ENCODE data around the gene NXT1.
"Not testable (repeated sequence)": the region's sequence is repeated elsewhere in the genome, so short reads cannot be mapped to it uniquely, and the experiment has no call there.

Gene NXT1

DNA sequence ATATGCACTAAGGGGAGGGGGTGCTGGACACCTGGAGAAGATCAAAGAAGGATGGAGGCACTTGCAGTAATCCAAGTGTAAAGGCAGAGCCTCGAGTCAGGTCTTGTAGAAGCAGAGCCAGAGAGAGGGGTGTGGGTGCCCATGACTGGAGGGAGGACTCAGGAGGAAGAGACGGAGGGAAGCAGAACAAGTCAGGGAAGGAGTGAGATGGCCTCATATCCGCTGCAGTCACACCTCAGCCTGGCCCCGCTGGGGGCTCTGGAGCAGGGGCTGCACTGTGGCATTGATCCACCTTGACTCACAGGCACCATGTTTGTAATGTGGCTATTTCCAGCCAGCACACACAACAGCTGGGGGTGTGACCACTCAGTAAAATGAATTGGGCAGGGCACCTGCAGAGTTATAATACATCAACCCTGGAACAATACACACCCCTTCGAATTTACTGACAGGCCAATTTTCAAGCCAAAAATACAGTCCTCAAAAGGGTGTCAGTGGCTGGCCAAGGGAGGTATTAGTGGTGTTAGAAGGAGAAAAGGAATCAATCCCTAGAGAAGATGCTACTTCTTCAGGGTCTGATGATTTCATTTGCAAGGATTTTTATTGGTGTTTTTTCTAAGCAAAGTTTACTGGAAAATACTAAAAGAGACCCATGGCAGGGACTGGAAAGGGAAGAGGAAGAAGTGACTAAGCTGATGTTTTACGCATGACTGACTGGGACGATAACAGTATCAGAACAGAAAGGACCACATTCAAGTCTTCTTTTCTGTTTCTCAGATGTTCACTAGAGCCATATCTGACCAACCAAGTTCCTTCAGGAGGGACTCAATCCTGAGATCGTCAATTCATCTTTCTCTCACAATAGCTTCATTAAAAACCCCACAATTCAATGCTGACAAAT is 18.9 kb upstream of the NXT1 start:
- DNase-seq (ENCODE audit: low read depth in 2 of 2), result no peak

DNA sequence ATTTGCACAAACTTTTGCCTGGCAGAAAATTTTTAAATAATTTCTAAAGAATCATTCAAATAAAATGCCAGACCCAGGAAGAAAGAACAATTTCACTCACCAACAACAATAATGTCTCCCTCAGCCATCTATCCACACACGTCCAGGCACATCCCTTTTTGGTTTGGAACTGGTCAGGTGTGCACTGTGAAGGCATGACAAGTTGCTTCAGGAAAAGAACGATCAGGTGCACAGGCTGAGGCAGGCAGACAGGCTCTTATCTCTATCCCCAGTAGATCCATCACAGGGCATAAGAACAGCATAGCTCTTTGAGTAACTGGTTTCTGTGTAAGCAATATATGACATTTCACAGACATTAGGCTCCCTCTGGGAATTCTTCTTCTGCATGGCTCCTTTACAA is 18.1 kb upstream of the NXT1 start:
- no peak for DNase-seq (ENCODE audit: low read depth in 2 of 2)

DNA sequence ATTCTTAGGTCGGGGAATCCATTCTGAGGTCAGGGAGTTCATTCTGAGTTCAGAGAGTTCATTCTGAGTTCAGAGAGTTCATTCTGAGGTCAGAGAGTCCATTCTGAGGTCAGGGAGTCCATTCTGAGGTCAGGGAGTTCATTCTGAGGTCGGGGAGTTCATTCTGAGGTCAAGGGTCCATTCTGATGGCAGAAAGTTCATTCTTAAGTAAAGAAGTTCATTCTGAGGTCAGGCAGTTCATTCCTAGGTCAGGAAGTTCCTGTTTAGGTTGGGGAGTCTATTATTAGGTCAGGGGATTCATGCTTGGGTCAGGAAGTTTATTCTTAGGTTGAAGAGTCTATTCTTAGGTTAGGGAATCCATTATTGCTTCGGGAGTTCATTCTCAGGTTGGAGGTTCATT is 16.5 kb upstream of the NXT1 start:
- DNase-seq (ENCODE audit: low read depth in 2 of 2), result no peak

DNA sequence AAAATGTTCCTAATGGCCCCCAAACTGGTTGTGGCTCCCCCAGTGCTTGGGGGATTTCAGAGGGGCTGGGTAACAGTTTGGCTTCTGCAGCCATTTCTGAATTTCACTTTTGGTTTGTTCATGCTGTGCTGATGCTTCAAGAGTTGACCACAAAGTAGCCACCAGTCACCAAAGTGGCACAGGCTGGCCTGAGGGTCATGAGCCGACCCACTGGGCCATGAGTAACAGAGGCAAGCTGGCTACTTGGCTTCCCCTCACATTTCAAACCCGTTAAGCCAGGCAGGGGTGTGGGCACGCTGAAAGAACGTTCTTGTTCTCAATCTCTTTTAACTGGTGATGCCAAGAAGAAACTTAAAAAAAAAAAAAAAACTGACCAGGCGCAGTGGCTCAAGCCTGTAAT is 15.1 kb upstream of the NXT1 start:
- no peak for DNase-seq (ENCODE audit: low read depth in 2 of 2)

DNA sequence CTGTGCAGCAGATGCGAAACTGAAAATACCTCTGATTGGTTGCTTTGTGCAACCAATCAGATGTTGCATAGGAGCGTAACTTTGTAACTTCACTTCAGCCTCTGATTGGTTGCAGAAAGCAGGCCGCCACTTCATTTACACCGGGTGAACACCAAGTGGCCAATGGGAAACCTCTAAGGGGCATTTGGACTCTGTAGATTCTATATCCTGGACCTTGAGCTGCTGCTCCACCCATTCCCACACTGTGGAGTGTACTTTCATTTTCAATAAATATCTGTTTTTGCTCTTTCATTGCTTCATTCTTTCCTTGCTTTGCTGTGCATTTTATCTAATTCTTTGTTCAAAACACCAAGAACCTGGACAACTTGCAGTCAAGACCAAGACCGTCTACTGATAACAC is 14.1 kb upstream of the NXT1 start:
- DNase-seq (ENCODE audit: low read depth in 2 of 2), result no peak

DNA sequence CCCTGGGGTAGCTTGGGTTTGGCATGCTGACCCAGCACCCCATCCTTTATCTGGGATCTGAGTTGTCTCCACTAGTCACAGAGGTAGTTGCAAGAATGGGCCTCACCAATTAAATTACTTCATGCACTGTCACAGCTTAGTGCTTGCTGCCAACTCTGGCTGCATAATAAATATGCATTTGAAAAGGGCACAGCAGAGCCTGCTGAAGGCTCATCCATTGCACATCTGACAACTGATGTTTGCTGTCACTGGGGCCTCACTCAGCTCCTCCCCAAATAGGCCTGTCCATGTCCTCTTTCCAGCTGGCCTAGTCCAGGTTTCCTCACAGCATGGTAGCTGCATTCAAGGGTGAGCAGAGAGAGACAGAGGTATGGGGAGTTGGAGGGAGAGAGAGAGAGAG is 13.3 kb upstream of the NXT1 start:
- DNase-seq (ENCODE audit: low read depth in 2 of 2), result no peak

DNA sequence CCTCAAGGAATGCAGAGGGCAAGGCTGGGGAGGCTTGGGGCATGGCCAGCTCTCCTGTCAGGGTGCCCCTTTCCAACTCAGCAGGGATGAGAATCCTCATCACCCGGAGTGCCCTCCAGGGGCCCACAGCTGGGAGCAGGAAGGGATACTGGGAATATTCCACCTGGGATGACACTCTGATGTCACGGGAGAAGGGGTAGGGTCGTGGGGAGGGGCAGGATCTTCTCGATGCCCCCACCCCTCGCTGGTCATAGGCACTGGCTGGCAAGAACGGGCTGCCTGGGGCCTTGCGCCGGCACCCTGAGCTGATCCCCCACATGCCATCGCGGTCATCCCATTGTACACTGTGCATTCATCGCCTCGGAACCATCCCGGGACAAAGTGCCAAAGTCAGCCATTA is 10.6 kb upstream of the NXT1 start:
- no peak for DNase-seq (ENCODE audit: low read depth in 2 of 2)

DNA sequence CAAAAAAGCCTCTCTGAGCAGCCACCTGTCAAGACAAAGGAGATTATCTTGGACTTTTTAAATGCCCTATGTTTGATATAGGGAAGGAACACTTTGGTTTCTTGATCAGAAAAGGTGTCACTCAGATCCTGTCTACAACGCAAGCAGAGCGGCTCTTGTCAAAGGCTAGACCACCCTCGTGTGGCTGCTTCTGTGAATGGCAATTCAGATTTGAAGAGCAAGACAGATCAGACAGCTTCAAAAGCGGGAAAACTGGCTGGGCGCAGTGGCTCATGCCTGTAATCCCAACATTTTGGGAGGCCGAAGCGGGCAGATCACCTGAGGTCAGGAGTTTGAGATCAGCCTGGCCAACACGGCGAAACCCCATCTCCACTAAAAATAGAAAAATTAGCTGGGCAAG is 10.1 kb upstream of the NXT1 start:
- no peak for DNase-seq (ENCODE audit: low read depth in 2 of 2)

DNA sequence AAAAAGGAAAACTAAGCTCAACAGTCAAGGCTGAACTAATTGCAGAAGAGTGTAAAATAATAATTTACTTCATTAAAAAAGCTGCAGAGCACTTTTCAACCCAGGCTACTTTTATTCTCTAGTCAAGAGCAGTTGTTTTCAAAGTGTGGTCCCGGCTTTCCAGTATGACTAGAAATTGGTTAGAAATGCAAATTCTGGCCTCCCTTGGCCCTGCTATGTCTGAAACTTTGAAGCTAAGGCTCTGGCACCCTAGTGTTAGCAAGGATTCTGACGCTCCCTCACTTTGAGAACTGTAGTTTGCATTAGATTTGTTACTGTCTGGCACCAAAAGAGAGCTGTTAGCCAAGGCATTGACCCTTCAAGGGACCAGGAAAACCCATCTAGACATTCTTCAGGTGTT is 9.5 kb upstream of the NXT1 start:
- no peak for DNase-seq (ENCODE audit: low read depth in 2 of 2)

DNA sequence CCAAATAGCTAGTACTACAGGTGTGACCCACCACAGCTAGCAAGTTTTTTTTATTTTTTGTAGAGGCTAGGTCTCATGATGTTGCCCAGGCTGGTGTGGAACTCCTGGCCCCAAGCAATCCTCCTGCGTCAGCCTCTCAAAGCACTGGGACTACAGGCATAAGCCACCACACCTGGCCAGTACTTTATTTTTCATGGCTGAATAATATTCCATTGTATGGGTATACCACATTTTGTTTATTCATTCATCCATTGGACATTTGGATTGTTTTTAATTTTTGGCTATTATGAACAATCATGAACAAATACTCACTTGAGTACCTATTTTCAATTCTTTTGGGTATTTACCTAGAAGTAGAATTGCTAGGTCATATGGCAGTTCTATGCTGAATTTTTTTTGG is 7.0 kb upstream of the NXT1 start:
- no peak for DNase-seq (ENCODE audit: low read depth in 2 of 2)

DNA sequence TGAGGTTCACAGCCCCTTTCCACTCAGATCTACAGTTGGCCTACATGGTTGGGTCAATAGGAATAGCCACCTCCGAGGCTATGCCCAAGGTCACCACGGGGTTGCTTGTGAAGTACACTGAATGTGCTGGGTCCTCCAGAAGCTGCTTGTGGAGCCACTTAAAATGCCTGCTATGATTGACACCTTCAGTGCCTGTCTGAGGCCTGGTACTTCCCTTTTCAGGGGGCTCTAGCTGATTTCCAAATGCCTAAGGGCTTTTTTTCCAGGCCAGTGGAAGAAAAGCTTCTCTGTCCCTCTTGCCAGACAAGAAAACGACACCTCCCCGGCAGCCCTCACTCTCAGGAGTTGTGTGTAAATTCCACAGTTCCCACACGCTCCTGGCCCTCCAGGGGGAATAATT is 6.3 kb upstream of the NXT1 start:
- no peak for DNase-seq (ENCODE audit: low read depth in 2 of 2)

DNA sequence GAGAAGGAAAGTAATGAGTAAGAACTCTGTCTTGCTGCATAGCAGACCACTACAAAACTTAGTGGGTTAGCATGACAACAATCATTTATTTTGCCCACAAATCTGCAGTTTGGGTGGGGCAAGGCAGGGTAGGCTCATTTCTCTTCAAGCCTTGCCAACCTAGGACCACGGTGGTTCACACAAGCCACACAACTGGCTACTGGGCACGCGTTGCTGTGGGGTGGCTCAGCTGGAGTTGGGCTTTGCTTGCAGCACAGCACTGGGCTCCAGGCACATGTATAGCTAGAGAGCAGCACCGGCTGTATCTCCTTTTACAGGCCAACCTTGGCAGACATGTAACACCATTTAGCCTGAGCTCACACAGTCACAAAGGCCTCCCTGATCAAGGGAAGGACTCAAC is 4.6 kb upstream of the NXT1 start:
- no peak for DNase-seq (ENCODE audit: low read depth in 2 of 2)

DNA sequence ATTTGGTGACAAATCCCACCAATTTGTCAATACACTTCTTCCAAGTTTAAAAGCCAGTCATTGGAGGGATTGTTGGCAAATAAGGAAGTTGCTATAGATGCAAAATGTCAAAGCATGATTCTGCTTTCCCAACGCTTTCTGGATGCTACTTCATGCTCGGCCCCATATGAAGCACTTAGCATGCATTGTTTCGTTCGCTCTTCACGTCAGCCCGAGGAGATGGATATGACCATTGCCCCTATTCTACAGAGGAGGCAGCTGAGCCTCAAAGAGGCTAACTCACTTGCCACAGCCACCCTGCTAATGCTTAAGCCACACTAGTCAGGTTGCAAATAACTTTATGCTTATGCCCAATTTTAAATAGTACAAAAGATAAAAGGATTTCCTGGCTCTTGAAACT is 2.8 kb upstream of the NXT1 start:
- no peak for DNase-seq (ENCODE audit: low read depth in 2 of 2)

DNA sequence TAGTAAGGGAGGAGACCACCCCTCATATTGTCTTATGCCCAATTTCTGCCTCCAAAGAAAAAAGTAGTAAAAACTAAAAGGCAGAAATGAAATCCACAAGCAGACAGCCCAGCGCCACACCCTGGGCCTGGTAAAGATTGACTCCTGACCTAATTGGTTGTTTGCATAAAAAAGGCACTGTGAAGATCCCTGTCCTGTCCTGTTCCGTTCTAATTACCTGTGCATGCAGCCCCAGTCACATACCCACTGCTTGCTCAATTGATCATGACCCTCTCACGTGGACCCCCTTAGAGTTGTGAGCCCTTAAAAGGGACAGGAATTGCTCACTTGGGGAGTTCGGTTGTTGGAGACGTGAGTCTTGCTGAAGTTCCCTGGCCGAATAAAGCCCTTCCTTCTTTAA is 2.1 kb upstream of the NXT1 start:
- not testable (repeated sequence) for DNase-seq (ENCODE audit: low read depth in 2 of 2)

DNA sequence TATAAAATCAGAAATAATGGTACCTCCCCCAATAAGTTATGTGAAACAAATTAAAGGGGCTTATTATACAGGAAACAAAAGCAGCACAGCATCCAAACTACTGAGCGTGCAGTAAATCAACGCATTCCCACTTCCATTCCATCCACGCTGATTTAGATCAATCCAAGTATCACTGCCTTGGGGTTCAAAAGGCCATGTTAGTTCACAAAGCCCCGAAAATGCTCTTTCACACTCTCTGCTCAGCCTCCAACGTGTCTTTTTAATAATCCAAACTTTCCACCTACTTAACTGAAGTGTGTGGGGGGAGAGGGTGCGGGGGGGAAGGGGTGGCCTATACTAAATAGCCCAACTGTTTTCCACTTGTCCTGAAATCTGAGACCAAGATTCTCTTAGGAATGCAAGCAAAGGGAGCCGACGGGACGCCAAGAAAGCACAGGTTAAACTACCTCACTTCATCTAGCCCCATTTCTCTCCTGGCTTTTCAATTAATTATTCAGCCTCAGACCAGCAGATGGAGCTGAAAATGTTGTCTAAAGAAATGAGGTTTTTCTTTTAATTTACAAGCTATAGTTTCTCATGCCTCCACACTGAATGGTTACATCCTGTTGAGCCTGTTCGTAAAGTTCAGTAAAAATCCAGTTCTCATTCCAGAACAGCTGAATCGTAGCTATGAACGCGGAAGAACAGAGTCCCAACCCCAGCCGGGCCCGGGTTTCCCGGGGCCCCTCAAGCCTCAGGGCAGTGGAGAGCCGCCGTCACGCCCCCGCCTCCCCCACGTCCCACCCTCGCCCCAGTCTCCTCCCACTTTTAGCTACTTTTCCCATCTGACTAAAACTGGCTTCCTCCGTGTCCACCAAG is 1.0 kb upstream of the NXT1 start:
- DNase-seq (ENCODE audit: low read depth in 2 of 2), result peak in 1 of 2 experiments; percentile 61

DNA sequence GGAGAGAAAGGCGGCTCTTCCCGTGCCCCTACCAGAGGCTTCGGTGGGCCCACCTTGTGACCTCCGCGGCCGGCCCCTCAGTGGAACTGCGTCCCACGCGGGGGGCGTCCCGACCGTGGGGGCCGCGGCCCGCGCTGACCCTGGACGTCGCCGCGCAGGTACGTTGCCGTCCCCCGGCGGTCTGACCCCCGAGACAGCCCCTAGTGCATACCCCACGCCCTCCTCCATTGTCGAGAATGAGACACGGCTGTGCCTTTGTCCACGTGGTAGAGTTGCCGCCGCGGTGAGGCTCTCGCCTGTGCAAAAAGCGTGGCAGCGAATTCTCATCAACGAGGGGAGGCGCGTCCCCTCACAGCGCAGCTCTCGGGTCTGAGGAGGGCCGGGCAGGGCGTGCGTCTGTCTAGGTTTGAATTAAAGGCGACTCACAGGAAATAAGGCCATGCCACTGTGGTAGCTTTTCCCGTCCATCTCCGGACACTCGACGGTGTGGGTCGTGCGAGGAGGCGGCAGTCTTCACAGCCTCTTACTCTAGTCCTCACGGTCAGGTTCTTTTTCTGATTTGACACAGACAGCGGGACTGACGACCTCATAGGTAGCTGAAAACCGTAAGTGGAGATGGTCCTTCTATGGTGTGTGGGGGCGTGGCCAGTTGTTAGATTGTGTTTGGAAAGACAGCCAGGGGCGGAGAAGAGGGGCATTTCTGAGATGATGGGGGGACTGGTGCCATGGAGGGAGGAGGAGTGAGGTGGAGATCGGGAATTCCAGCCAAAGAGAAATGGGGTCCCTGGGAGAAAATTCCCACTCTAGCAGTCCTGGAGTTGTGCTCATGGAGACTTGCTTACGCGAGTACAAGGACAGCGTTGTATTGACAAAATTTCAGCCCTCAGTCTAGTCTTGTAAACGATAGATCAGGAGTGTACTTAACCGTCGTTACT is 580 bp downstream of the NXT1 start:
- DNase-seq (ENCODE audit: low read depth in 2 of 2), result peak; percentile 22 to 52

DNA sequence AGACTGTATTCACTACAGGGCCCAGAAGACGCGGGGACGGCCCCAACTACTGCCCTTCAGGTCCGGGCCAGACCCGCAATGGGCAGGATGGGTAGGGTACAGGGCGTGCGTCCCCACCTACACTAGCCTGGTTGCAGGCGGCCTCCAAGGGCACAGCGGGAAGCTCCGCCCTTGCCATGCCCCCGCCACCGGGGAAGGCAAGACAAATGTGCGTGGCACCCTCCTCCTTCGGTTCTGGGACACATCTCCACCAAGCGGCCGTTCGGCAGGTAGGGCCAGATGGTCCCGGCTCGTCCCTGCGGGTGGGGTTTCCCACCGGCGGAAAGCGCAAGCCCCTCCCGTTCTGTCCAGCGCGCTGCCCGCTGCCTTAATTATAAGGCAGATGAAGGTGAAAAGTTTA is 5.6 kb downstream of the NXT1 start:
- no peak for DNase-seq (ENCODE audit: low read depth in 2 of 2)

DNA sequence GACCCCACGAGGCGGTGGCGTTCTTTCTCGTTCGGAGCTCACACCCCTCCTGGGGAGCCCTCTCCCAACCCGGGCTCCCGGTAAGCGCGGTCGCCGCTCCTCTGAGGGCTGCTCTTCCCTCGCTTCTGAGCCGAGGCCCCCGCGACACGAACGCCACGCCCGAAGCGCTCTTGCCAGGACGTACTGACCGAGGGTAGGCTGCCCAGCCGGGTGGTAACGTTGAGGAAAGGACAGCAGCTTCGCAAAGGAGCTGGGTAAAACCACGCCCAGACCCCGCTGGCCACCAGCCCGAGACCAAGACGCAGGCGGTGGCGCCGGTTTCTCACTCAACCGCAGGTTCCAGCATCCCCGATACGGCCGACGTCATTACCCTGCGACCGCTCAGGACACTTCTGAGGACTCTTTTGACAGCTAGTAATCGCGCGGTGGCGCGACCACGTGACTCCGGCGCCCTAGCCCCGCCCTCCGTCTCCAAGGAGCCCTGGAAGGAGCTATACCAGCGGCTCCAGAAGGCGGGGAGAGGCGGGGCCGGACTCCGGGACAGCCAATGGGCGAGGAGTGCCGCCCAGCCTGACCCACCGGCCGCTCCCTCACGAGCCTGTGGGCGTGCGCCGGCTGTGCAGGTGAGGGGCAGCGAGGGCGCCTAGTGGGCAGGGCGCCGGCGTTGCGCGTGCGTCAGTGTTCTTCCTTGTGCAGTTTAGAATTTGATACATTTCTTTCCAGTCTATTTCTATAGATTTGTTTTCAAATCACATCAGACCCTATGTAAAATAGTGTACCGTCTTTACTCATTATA is 7.4 kb downstream of the NXT1 start:
- peak; percentile 99 to 100 for DNase-seq (ENCODE audit: low read depth in 2 of 2)

DNA sequence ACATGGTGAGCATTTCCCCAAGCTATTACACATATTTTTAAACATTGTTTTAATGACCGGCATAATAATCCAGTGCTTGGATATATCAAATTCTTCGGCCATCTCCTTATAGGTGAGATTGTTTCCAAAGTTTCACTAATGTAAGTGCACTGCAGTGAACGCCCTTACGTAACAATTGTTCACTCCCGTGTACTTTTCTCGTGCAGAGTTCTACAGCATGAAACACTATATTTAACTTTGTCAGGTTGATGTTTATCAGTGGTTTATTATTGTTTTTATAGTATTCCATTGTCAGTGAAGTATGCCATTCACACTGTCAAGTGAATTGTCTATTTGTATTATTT is 7.9 kb downstream of the NXT1 start:
- DNase-seq (ENCODE audit: low read depth in 2 of 2), result no peak

DNA sequence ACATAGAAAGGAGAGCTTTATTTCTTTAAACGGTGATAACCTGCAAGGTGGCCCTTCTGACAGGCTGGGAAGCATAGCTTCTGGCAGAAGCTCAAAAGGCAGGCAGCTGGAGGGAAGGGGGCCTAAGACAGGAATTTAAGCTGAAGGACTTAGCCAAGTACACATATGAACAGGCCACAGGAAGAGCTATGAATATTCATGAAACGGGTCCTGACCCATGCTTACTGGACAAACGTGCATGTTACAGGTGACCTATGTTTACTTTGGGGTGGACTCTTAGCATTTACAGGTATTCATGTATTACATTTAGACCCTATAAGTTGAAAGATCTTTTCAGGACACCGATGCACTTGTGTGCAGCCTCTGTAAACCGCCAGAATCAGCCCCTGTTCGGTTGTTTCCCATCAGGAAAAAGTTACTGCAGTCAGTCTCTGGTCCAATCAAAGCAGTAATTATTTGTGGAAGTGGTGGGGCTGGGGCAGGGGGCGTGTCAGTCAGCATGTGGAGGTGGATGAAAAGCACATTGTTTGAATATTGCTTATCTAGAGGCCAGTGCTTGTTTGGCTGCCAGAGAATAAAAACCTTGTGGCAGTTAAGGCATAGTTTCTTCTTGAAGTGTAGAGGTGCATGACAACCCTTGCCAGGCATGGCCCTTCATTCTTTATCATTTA is 8.5 kb downstream of the NXT1 start:
- DNase-seq (ENCODE audit: low read depth in 2 of 2), result no peak

DNA sequence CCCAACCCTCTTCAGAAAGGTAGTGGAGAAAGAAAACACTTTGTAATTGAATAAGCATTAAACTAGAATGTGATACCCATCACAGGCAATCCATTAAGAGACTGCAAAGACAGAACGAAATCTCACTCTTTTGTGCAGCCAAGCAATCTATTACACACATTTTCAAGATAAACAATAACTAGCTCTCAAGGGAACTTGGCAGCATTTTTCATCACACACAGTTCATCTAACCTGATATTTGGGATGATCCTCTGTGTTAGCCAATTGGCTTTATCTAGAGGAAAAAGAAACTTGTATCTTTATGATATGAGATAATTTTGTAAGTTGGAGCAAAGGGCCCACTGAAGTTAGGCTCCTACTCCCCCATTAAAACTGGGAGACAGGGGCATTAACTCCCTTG is 9.9 kb downstream of the NXT1 start:
- no peak for DNase-seq (ENCODE audit: low read depth in 2 of 2)
